Caco-2 (cell line): Measurements from ENCODE around the gene EEPD1. TPM values are rescaled to one million over a fixed set of nuclear protein-coding genes. Genes with fewer than 3 reads are reported as not detected.

Experiments
- BruUV-seq: library from RNA; stranded (reverse); fragments of 400-500 nt; replicated peaks from 2 replicates; lab custom pipeline; 2021; lab: Mats Ljungman, UMichigan
- CTCF ChIA-PET: fragments of 300-600 bp; sonication (Branson Sonifier 250); formaldehyde crosslinking; loops from one replicate; lab custom pipeline; 2022; ENCODE audit warnings: antibody characterized with exemption; lab: Charles Lee
- POLR2A ChIA-PET: fragments of 300-600 bp; sonication (Branson Sonifier 250); formaldehyde crosslinking; loops from one replicate; lab custom pipeline; 2022; ENCODE audit warnings: antibody characterized with exemption; lab: Charles Lee
- DNase-seq, 2 experiments: peaks; one replicate each; pipeline versions ENCODE4 v3.0.0 to v3.0.0-alpha.2; 2020 to 2022
- H3K27me3 ChIP-seq: replicated peaks from 2 replicates; pipeline ENCODE4 v1.6.0; 2011; ENCODE audit warnings: low read length; ENCODE audit not compliant: control insufficient read depth, insufficient read depth
- H3K36me3 ChIP-seq: 2 replicates; pipeline ENCODE4 v1.5.1; 2011; ENCODE audit warnings: low read length; ENCODE audit not compliant: control insufficient read depth, insufficient read depth
- H3K4me1 ChIP-seq: fragments of 250-450 bp; sonication (Bioruptor Pico); 2 replicates; pipeline ENCODE4 v1.5.1; 2020; ENCODE audit warnings: mild to moderate bottlenecking
- H3K4me3 ChIP-seq: 2 replicates; pipeline ENCODE4 v1.5.1; 2011; ENCODE audit warnings: low read depth, mild to moderate bottlenecking, control low read depth, low read length
- H3K9me3 ChIP-seq: fragments of 250-450 bp; sonication (Bioruptor Pico); 2 replicates; pipeline ENCODE4 v1.5.1; 2020; ENCODE audit warnings: mild to moderate bottlenecking, moderate library complexity
- H3K27ac Mint-ChIP-seq: one replicate; pipeline ENCODE4 v1.8.0; 2022; ENCODE audit warnings: mixed read lengths; ENCODE audit not compliant: unreplicated experiment
- H3K27me3 Mint-ChIP-seq: one replicate; pipeline ENCODE4 v1.8.0; 2022; ENCODE audit warnings: mixed read lengths; ENCODE audit not compliant: insufficient read depth, unreplicated experiment
- H3K36me3 Mint-ChIP-seq: one replicate; pipeline ENCODE4 v1.8.0; 2022; ENCODE audit warnings: mild to moderate bottlenecking, mixed read lengths; ENCODE audit not compliant: insufficient read depth, unreplicated experiment
- H3K4me1 Mint-ChIP-seq: one replicate; pipeline ENCODE4 v1.8.0; 2022; ENCODE audit warnings: low read depth, mixed read lengths; ENCODE audit not compliant: unreplicated experiment
- H3K4me3 Mint-ChIP-seq: one replicate; pipeline ENCODE4 v1.8.0; 2022; ENCODE audit warnings: mild to moderate bottlenecking, moderate library complexity, mixed read lengths; ENCODE audit not compliant: unreplicated experiment
- H3K9me3 Mint-ChIP-seq: one replicate; pipeline ENCODE4 v1.8.0; 2022; ENCODE audit warnings: mixed read lengths; ENCODE audit not compliant: unreplicated experiment
- CTCF ChIP-seq, 2 experiments: fragments of 200-600 bp in 1 of 2; IDR thresholded peaks; 1 replicate in 1 of 2; 2 replicates in 1 of 2; pipeline versions ENCODE4 v1.5.1 to v1.8.0; 2011 to 2022; ENCODE audit warnings: antibody characterized with exemption in 1 of 2, control low read depth in 1 of 2, inconsistent platforms in 1 of 2, low read depth in 1 of 2, low read length in 1 of 2, mild to moderate bottlenecking in 1 of 2, moderate library complexity in 1 of 2; ENCODE audit not compliant: insufficient read depth in 1 of 2, severe bottlenecking in 1 of 2, unreplicated experiment in 1 of 2
- intact Hi-C: fragments of 100-400 bp; cut with micrococcal nuclease; formaldehyde crosslinking; loops from one replicate; pipeline ENCODE4 v1.10.0; 2022; ENCODE audit not compliant: unreplicated experiment
- total RNA-seq: library from RNA; stranded (reverse); gene quantifications from 2 replicates; pipeline ENCODE4 v1.2.3, GENCODE V29; 2022

EEPD1 gene
- total RNA-seq, 1 experiment from 2014 or later: 1.8 TPM

GRCh38 chr7:36315309-36315944, 162.4 kb downstream of the EEPD1 start:
- no peak for TF ChIP-seq CTCF (IDR thresholded peaks at IDR 0.05; ENCODE audit: insufficient read depth in 1 of 2, low read depth in 1 of 2, low read length in 1 of 2, severe bottlenecking in 1 of 2, unreplicated experiment in 1 of 2)
- POLR2A ChIA-PET: interaction anchor here (0.6 kb wide), 1 partner anchor 620 kb away, joined by 6 read pairs; no protein-coding TSS in a partner anchor
- no peaks in the 10 kb centered on the region for H3K4me1 Mint-ChIP-seq
- BruUV-seq: no TSS peak
- H3K27ac Mint-ChIP-seq: no peak overlapping the region
- no peaks in the 10 kb centered on the region for H3K36me3 Mint-ChIP-seq
- H3K9me3 Mint-ChIP-seq: no peaks in the 10 kb centered on the region
- peaks cover 3% of the 10 kb centered on the region; the same call in 1 of the 2 replicates for H3K9me3 ChIP-seq
- H3K27me3 Mint-ChIP-seq: no peaks in the 10 kb centered on the region
- intact Hi-C loops: no loop called here
- DNase-seq: no peak
- no peak overlapping the region for H3K4me3 Mint-ChIP-seq
- no peaks in the 10 kb centered on the region for H3K4me1 ChIP-seq
- H3K4me3 ChIP-seq: no peak overlapping the region
- no peaks in the 10 kb centered on the region for H3K36me3 ChIP-seq
- no peaks in the 10 kb centered on the region; the same call in 1 of the 2 replicates for H3K27me3 ChIP-seq
- CTCF ChIA-PET: no interaction called here

GRCh38 chr7:36316319-36316718, 163.3 kb downstream of the EEPD1 start:
- no TSS peak for BruUV-seq
- intact Hi-C loops: no loop called here
- no peak for TF ChIP-seq CTCF (IDR thresholded peaks at IDR 0.05; ENCODE audit: insufficient read depth in 1 of 2, low read depth in 1 of 2, low read length in 1 of 2, severe bottlenecking in 1 of 2, unreplicated experiment in 1 of 2)
- H3K27ac Mint-ChIP-seq: no peak overlapping the region
- ChIA-PET POLR2A (no interaction called here), CTCF (no interaction called here)
- H3K4me1 Mint-ChIP-seq: no peaks in the 10 kb centered on the region
- H3K36me3 Mint-ChIP-seq: no peaks in the 10 kb centered on the region
- DNase-seq: no peak
- no peaks in the 10 kb centered on the region for H3K4me1 ChIP-seq
- H3K9me3 ChIP-seq: peaks cover 5% of the 10 kb centered on the region
- no peaks in the 10 kb centered on the region for H3K27me3 Mint-ChIP-seq
- H3K4me3 ChIP-seq: no peak overlapping the region
- no peaks in the 10 kb centered on the region; the same call in 1 of the 2 replicates for H3K27me3 ChIP-seq
- no peaks in the 10 kb centered on the region for H3K36me3 ChIP-seq
- no peaks in the 10 kb centered on the region for H3K9me3 Mint-ChIP-seq
- H3K4me3 Mint-ChIP-seq: no peak overlapping the region

- DNase-seq: no peak
- H3K4me1 ChIP-seq: no peaks in the 10 kb centered on the region
- Mint-ChIP-seq H3K27ac (no peak overlapping the region), H3K4me3 (no peak overlapping the region), H3K9me3 (no peaks in the 10 kb centered on the region), H3K36me3 (no peaks in the 10 kb centered on the region), H3K27me3 (no peaks in the 10 kb centered on the region), H3K4me1 (no peaks in the 10 kb centered on the region)
- intact Hi-C loops: no loop called here
- H3K4me3 ChIP-seq: no peak overlapping the region
- H3K27me3 ChIP-seq: no peaks in the 10 kb centered on the region; the same call in 1 of the 2 replicates
- ChIA-PET CTCF (interaction anchor here (2.7 kb wide), 1 partner anchor 332 kb away, joined by 16 read pairs; no protein-coding TSS in a partner anchor), POLR2A (no interaction called here)
- BruUV-seq: no TSS peak
- no peaks in the 10 kb centered on the region for H3K36me3 ChIP-seq
- peaks cover 11% of the 10 kb centered on the region for H3K9me3 ChIP-seq
- TF ChIP-seq CTCF (IDR thresholded peaks at IDR 0.05; ENCODE audit: insufficient read depth in 1 of 2, low read depth in 1 of 2, low read length in 1 of 2, severe bottlenecking in 1 of 2, unreplicated experiment in 1 of 2): no peak
Measured at GRCh38 chr7:36317276-36317675, 164.2 kb downstream of the EEPD1 start.
